ENCODE results near the gene TMEM109. TPM values are rescaled to one million over a fixed set of nuclear protein-coding genes. Genes with fewer than 3 reads are reported as not detected.

Gene TMEM109
- total and polyA plus RNA-seq, 7 experiments from 2014 or later, result 49.8 to 287 (median 60.5) TPM

DNA sequence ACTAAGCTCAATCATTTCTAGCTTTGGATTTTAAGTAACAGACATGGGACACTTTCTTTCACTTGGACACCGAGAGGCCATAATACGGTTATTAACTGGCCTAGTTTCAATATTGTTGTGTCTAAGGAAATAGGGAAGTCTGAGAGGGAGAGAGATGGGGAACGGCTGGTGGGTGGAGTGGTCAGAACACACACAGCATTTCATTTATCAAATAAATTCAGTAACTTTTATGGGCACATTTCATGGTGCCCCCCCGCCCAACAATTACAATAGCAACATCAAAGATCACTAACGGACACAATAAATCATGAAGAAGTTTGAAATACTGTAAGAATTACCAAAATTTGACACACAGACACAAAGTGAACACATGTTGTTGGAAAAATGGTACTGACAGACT lies 18.3 kb upstream of the TMEM109 start:
- intact Hi-C loops (cut with micrococcal nuclease), result loop anchor here in 1 of 2 donors (5.0 kb wide), 1 partner anchor 118 kb away; no protein-coding TSS in a partner anchor
- peaks cover 39 to 88% (median 51%) of the 10 kb centered on the region in 3 experiments for H3K36me3 ChIP-seq (ENCODE audit: control insufficient read depth in 2 of 3, insufficient read depth in 3 of 3, low read length in 3 of 3)
- no peak overlapping the region for H3K27ac ChIP-seq (ENCODE audit: low read depth, low read length)
- Mint-ChIP-seq H3K27ac (peak overlapping the region in 3 of 9 donors; percentile 21 to 58 (median 48)), H3K4me1 (peaks cover 0 to 10% (median 7%) of the 10 kb centered on the region in 7 donors), H3K4me3 (no peak overlapping the region), H3K27me3 (no peaks in the 10 kb centered on the region), H3K36me3 (peaks cover 14 to 60% (median 37%) of the 10 kb centered on the region in 5 donors), H3K9me3 (no peaks in the 10 kb centered on the region)
- ChIA-PET CTCF (interaction anchor here (1.2 kb wide), 1 partner anchor 9 kb away, joined by 5 read pairs; no protein-coding TSS in a partner anchor), POLR2A (interaction anchor here (1.1 to 3.0 kb wide), 2 partner anchors 9 to 18 kb away, joined by 3 to 15 read pairs; partner anchors contain the start of gene TMEM109)
- no peaks in the 10 kb centered on the region for H3K9me3 ChIP-seq (ENCODE audit: control insufficient read depth in 2 of 3, low read length in 3 of 3)
- H3K27me3 ChIP-seq (ENCODE audit: control insufficient read depth in 2 of 2, insufficient read depth in 2 of 2, low read length in 2 of 2), result no peaks in the 10 kb centered on the region
- no peak for DNase-seq
- ATAC-seq, result no peak
- H3K4me1 ChIP-seq (ENCODE audit: control insufficient read depth in 2 of 2, insufficient read depth in 2 of 2, low read length in 2 of 2), result peaks cover 0 to 3% of the 10 kb centered on the region in 2 donors
- H3K4me3 ChIP-seq (ENCODE audit: low read length), result no peak overlapping the region

DNA sequence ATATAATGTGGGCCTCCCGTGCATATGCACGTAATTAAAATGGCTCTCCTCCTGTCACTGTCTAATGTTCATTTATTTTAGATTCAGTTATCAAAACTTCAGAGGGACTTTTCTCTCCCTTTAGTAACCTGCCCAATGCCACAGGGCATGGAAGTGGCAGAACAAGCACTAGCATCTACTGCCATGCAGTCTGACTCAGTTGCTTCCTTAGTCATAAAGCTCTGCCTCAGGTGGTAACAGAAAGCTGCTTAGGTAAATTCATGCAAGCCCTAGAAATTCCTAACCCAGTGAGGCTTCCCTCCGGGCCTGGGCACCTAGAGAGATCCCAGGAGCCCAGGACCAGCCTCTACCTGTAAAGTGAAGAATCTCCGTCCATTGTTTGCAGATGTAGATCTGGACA lies 16.5 kb upstream of the TMEM109 start:
- Histone ChIP-seq H3K4me1 (ENCODE audit: control insufficient read depth in 2 of 2, insufficient read depth in 2 of 2, low read length in 2 of 2) (peaks cover 0 to 3% of the 10 kb centered on the region in 2 donors), H3K36me3 (ENCODE audit: control insufficient read depth in 2 of 3, insufficient read depth in 3 of 3, low read length in 3 of 3) (peaks cover 44 to 89% (median 62%) of the 10 kb centered on the region in 3 experiments), H3K9me3 (ENCODE audit: control insufficient read depth in 2 of 3, low read length in 3 of 3) (no peaks in the 10 kb centered on the region), H3K27ac (ENCODE audit: low read depth, low read length) (no peak overlapping the region), H3K4me3 (ENCODE audit: low read length) (no peak overlapping the region), H3K27me3 (ENCODE audit: control insufficient read depth in 2 of 2, insufficient read depth in 2 of 2, low read length in 2 of 2) (no peaks in the 10 kb centered on the region)
- CTCF ChIA-PET, result interaction anchor here (0.7 kb wide), 1 partner anchor 11 kb away, joined by 3 read pairs; no protein-coding TSS in a partner anchor
- Mint-ChIP-seq H3K9me3 (no peaks in the 10 kb centered on the region), H3K4me3 (no peak overlapping the region), H3K36me3 (peaks cover 14 to 70% (median 39%) of the 10 kb centered on the region in 5 donors), H3K4me1 (peaks cover 3 to 11% (median 9%) of the 10 kb centered on the region in 7 donors), H3K27me3 (no peaks in the 10 kb centered on the region), H3K27ac (peak overlapping the region in 1 of 9 donors; percentile 2)
- ATAC-seq, result no peak
- no peak for DNase-seq
- intact Hi-C loops (cut with micrococcal nuclease), result loop anchor here in 1 of 2 donors (5.0 kb wide), 1 partner anchor 120 kb away; no protein-coding TSS in a partner anchor
- POLR2A ChIA-PET, result interaction anchor here (3.0 kb wide), 1 partner anchor 7 kb away, joined by 15 read pairs; no protein-coding TSS in a partner anchor

DNA sequence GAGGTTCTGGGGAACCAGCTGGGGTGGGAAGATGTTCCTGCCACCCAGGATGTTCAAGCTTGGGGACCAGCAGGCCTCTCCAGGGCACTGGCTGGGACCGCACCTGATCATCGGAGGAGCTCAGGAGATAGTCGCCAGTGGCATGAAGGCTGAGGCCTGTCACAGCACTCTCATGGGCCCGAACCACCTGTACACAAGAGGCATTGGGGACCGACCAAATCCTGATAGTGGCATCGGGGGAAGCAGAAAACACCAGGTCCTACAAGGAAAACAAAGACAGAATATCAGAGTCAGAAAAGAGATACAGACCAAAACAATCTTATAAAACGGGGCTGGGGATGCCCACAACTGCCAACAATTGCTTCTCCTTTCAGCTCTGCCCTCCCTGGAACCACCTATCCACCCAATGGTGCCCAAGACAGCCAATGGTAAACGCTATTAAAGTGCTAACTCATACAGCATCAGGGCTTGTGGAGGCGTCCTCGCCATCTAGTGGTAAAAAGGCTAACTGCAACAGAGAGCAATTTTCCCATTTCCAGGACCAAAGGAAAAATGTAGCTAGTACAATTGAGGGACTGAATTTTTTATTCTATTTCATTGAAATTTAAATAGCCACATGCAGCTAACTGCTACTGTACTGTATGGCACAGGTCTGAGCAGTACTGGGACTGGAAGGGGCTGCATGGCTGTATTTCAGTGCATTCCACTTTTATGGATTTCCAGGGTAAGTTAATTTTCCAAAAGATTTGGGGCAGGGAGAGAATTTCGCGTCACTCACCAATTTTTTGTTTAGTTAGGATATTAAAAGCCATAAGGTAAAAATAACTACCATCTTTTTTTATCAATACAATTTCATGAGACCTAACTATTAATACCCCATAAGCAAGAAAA lies 14.7 kb upstream of the TMEM109 start:
- Histone ChIP-seq H3K27me3 (ENCODE audit: control insufficient read depth in 2 of 2, insufficient read depth in 2 of 2, low read length in 2 of 2) (no peaks in the 10 kb centered on the region), H3K4me1 (ENCODE audit: control insufficient read depth in 2 of 2, insufficient read depth in 2 of 2, low read length in 2 of 2) (peaks cover 0 to 3% of the 10 kb centered on the region in 2 donors), H3K4me3 (ENCODE audit: low read length) (no peak overlapping the region), H3K27ac (ENCODE audit: low read depth, low read length) (no peak overlapping the region), H3K9me3 (ENCODE audit: control insufficient read depth in 2 of 3, low read length in 3 of 3) (no peaks in the 10 kb centered on the region), H3K36me3 (ENCODE audit: control insufficient read depth in 2 of 3, insufficient read depth in 3 of 3, low read length in 3 of 3) (peaks cover 53 to 92% (median 62%) of the 10 kb centered on the region in 3 experiments)
- CTCF ChIA-PET, result interaction anchor here (0.7 to 2.5 kb wide), 8 partner anchors 9 to 160 kb away, joined by 3 to 15 read pairs (median 6); partner anchors contain the start of genes PTGDR2 and TMEM109
- DNase-seq (peak in 7 of 9 donors; percentile 11 to 56 (median 37)), ATAC-seq (peak; percentile 95)
- POLR2A ChIA-PET, result interaction anchor here (0.5 to 2.4 kb wide), 4 partner anchors 14 to 250 kb away, joined by 3 to 7 read pairs (median 5); partner anchors contain the start of gene TMEM109
- H3K4me1 Mint-ChIP-seq, result peaks cover 10 to 25% (median 20%) of the 10 kb centered on the region in 7 donors
- H3K4me3 Mint-ChIP-seq, result no peak overlapping the region
- peaks cover 14 to 74% (median 41%) of the 10 kb centered on the region in 5 donors for H3K36me3 Mint-ChIP-seq
- H3K27me3 Mint-ChIP-seq, result no peaks in the 10 kb centered on the region
- no peaks in the 10 kb centered on the region for H3K9me3 Mint-ChIP-seq
- peak overlapping the region in 3 of 9 donors; percentile 16 to 51 (median 38) for H3K27ac Mint-ChIP-seq
- intact Hi-C loops (cut with micrococcal nuclease), result loop anchor here (1.0 to 5.0 kb wide), 4 partner anchors 16 to 288 kb away; partner anchors contain the start of gene TMEM109 (in 1 of the 2)

DNA sequence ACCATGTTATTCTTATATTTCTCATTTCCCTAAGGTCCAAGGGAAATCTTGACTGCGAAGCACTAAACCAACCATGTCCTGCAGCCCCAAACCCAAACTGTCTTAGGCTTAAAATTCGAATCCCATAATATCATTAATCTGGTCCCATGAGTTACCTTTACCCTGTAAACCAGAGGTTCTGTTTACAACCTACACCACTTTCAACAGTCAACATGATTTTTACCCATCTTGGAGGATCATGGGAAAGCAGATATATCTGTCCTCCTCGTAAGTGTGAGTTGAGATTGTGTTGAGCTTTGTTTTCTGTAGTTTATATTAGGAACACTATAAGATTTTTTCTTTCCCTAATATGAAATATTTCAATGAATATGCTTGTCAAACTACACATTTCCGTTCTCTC lies 14.0 kb upstream of the TMEM109 start:
- Histone ChIP-seq H3K9me3 (ENCODE audit: control insufficient read depth in 2 of 3, low read length in 3 of 3) (no peaks in the 10 kb centered on the region), H3K36me3 (ENCODE audit: control insufficient read depth in 2 of 3, insufficient read depth in 3 of 3, low read length in 3 of 3) (peaks cover 53 to 85% (median 58%) of the 10 kb centered on the region in 3 experiments), H3K27ac (ENCODE audit: low read depth, low read length) (no peak overlapping the region), H3K4me3 (ENCODE audit: low read length) (no peak overlapping the region), H3K27me3 (ENCODE audit: control insufficient read depth in 2 of 2, insufficient read depth in 2 of 2, low read length in 2 of 2) (no peaks in the 10 kb centered on the region), H3K4me1 (ENCODE audit: control insufficient read depth in 2 of 2, insufficient read depth in 2 of 2, low read length in 2 of 2) (peaks cover 3 to 8% of the 10 kb centered on the region in 2 donors)
- Mint-ChIP-seq H3K27ac (peak overlapping the region in 1 of 9 donors; percentile 16), H3K4me3 (no peak overlapping the region), H3K4me1 (peaks cover 16 to 31% (median 27%) of the 10 kb centered on the region in 7 donors), H3K9me3 (no peaks in the 10 kb centered on the region), H3K36me3 (peaks cover 14 to 71% (median 38%) of the 10 kb centered on the region in 5 donors), H3K27me3 (no peaks in the 10 kb centered on the region)
- DNase-seq (no peak), ATAC-seq (no peak)
- intact Hi-C loops (cut with micrococcal nuclease), result loop anchor here (1.0 to 5.0 kb wide), 4 partner anchors 15 to 287 kb away; partner anchors contain the start of gene TMEM109 (in 1 of the 2)
- ChIA-PET POLR2A (interaction anchor here (2.4 kb wide), 1 partner anchor 16 kb away, joined by 7 read pairs; no protein-coding TSS in a partner anchor), CTCF (interaction anchor here (1.4 to 2.5 kb wide), 5 partner anchors 10 to 44 kb away, joined by 5 to 15 read pairs (median 7); partner anchors contain the start of genes PTGDR2 and TMEM109)

DNA sequence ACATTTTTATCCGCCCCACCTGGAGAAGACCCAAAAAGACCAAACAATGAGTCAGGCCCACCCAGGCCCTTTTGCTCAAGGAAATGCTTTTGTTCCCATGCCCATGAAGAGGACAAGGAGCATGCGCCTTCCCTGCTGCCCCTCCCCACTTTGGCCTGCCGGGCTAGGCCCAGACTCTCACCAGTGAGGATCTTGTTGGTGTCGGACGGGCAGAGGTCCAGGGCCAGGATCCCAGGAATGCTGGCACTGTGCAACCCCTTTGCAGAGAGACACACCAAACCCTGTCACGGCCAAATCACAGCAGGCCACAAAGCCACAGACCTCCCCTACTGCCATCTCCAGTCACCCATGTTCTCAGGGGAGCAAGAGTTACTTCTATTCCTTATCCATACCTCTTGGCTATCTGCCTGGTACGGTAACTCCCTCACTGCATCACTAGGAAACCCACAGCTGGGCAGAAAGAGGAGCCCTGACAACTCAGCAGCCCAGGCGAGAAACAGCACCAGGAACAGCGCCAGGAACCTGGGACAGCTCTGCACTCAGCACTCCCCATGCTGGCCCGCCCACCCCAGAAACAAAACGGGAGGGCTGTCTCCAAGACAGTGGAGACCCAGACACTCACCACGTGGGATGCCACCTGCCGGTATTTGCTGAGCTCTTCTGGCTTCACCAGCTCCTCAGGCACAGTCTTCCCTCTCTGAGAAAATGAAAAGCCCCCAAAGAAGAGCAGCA lies 13.1 kb upstream of the TMEM109 start:
- H3K4me3 ChIP-seq (ENCODE audit: low read length), result no peak overlapping the region
- Mint-ChIP-seq H3K36me3 (peaks cover 8 to 62% (median 36%) of the 10 kb centered on the region in 5 donors), H3K4me1 (peaks cover 20 to 40% (median 34%) of the 10 kb centered on the region in 7 donors), H3K4me3 (no peak overlapping the region), H3K27me3 (no peaks in the 10 kb centered on the region), H3K9me3 (no peaks in the 10 kb centered on the region), H3K27ac (peak overlapping the region in 1 of 9 donors; percentile 65)
- no peak overlapping the region for H3K27ac ChIP-seq (ENCODE audit: low read depth, low read length)
- DNase-seq (no peak), ATAC-seq (no peak)
- H3K4me1 ChIP-seq (ENCODE audit: control insufficient read depth in 2 of 2, insufficient read depth in 2 of 2, low read length in 2 of 2), result peaks cover 11 to 13% of the 10 kb centered on the region in 2 donors
- CTCF ChIA-PET, result interaction anchor here (1.1 to 2.8 kb wide), 6 partner anchors 11 to 69 kb away, joined by 4 to 16 read pairs (median 10); partner anchors contain the start of gene TMEM109
- POLR2A ChIA-PET, result interaction anchor here (2.4 to 6.2 kb wide), 2 partner anchors 13 to 15 kb away, joined by 7 to 64 read pairs; partner anchors contain the start of gene TMEM109
- no peaks in the 10 kb centered on the region for H3K27me3 ChIP-seq (ENCODE audit: control insufficient read depth in 2 of 2, insufficient read depth in 2 of 2, low read length in 2 of 2)
- no peaks in the 10 kb centered on the region for H3K9me3 ChIP-seq (ENCODE audit: control insufficient read depth in 2 of 3, low read length in 3 of 3)
- H3K36me3 ChIP-seq (ENCODE audit: control insufficient read depth in 2 of 3, insufficient read depth in 3 of 3, low read length in 3 of 3), result peaks cover 50 to 76% (median 50%) of the 10 kb centered on the region in 3 experiments
- intact Hi-C loops (cut with micrococcal nuclease), result no loop called here
